ENCODE measurements around the gene SLC39A8.

Gene SLC39A8

DNA sequence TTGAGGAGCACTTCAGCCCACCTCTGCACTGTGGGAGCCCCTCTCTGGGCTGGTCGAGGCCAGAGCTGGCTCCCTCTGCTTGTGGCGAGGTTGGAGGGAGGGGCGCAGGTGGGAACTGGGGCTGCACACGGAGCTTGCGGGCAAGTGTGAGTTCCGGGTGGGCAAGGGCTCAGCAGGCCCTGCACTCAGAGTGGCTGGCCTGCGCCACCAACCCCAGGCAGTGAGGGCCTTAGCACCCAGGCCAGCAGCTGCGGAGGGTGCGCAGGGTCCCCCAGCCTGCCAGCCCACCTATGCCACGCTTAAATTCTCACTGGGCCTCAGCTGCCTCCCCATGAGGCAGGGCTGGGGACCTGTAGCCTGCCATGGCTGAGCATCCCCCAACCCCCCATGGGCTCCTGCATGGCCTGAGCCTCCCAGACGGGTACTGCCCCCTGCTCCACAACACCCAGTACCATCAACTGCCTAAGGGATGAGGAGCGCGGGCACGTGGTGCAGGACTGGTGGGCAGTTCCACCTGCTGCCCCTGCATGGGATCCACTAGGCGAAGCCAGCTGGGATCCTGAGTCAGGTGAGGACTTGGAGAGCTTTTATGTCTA is 110.9 kb downstream of the SLC39A8 start:
- H3K23ac ChIP-seq (ENCODE audit: low read length) = no peak overlapping the region
- no peaks in the 10 kb centered on the region for H3K36me3 ChIP-seq (ENCODE audit: control insufficient read depth, insufficient read depth, low read length)
- H3K79me1 ChIP-seq (ENCODE audit: low read length) = no peaks in the 10 kb centered on the region
- no peak overlapping the region for H2BK120ac ChIP-seq (ENCODE audit: low read depth, low read length)
- no peaks in the 10 kb centered on the region for H3K27me3 ChIP-seq (ENCODE audit: insufficient read depth, low read length, poor library complexity)
- no CpG with 5 or more reads among the region's 15 CpGs for WGBS (ENCODE audit: extremely low coverage, insufficient coverage, low lambda C conversion rate)
- H2BK5ac ChIP-seq (ENCODE audit: low read length) = no peak overlapping the region
- H3K79me2 ChIP-seq (ENCODE audit: control insufficient read depth, insufficient read depth, low read length) = no peaks in the 10 kb centered on the region
- no peak overlapping the region for H4K8ac ChIP-seq (ENCODE audit: low read depth, low read length)
- H3K27ac ChIP-seq (ENCODE audit: low read depth, low read length) = no peak overlapping the region
- H3K56ac ChIP-seq (ENCODE audit: low read length) = no peak overlapping the region
- no peak for DNase-seq
- H3K4me2 ChIP-seq (ENCODE audit: low read length) = no peak overlapping the region
- H4K5ac ChIP-seq (ENCODE audit: low read length) = no peak overlapping the region
- no peak overlapping the region for H3K18ac ChIP-seq (ENCODE audit: low read length)
- H2BK15ac ChIP-seq (replicated peaks; ENCODE audit: low read depth) = no peak overlapping the region
- no peaks in the 10 kb centered on the region for H3K4me1 ChIP-seq (ENCODE audit: control insufficient read depth, low read depth, low read length)
- H2AK5ac ChIP-seq (ENCODE audit: low read length) = no peak overlapping the region
- H3K4me3 ChIP-seq (ENCODE audit: low read length) = no peak overlapping the region
- no peak overlapping the region for H3K4ac ChIP-seq (ENCODE audit: low read depth, low read length)
- H3K9ac ChIP-seq (ENCODE audit: low read length) = no peak overlapping the region

DNA sequence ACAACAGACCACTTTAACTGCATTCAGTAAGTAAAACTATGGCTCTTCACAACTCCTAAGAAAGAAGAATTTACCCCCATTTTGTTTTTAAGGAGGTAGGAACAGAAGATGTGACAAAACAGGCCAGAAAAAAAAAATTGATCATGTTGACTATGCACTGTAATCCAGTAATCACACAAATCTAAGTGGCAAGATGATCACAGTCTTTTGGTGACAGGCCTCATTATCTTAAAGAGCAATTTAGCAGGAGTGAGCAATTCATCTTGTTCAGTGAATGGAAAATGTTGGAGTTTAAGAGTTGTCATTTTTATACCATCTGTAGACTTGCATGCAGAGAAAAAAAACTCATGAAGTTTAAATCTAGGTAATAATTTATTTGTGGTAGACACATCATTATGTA is 115.1 kb downstream of the SLC39A8 start:
- Histone ChIP-seq H3K79me2 (ENCODE audit: control insufficient read depth, insufficient read depth, low read length) (no peaks in the 10 kb centered on the region), H3K79me1 (ENCODE audit: low read length) (no peaks in the 10 kb centered on the region), H3K56ac (ENCODE audit: low read length) (no peak overlapping the region), H3K27ac (ENCODE audit: low read depth, low read length) (no peak overlapping the region), H3K27me3 (ENCODE audit: insufficient read depth, low read length, poor library complexity) (no peaks in the 10 kb centered on the region), H2BK120ac (ENCODE audit: low read depth, low read length) (no peak overlapping the region), H4K8ac (ENCODE audit: low read depth, low read length) (no peak overlapping the region), H2AK5ac (ENCODE audit: low read length) (no peak overlapping the region), H3K36me3 (ENCODE audit: control insufficient read depth, insufficient read depth, low read length) (no peaks in the 10 kb centered on the region), H4K5ac (ENCODE audit: low read length) (no peak overlapping the region), H2BK15ac (replicated peaks; ENCODE audit: low read depth) (no peak overlapping the region), H3K23ac (ENCODE audit: low read length) (no peak overlapping the region), H3K4me1 (ENCODE audit: control insufficient read depth, low read depth, low read length) (no peaks in the 10 kb centered on the region), H3K4me2 (ENCODE audit: low read length) (no peak overlapping the region), H3K4ac (ENCODE audit: low read depth, low read length) (no peak overlapping the region), H3K18ac (ENCODE audit: low read length) (no peak overlapping the region), H3K9ac (ENCODE audit: low read length) (no peak overlapping the region), H3K4me3 (ENCODE audit: low read length) (no peak overlapping the region), H2BK5ac (ENCODE audit: low read length) (no peak overlapping the region)
- DNase-seq = no peak

DNA sequence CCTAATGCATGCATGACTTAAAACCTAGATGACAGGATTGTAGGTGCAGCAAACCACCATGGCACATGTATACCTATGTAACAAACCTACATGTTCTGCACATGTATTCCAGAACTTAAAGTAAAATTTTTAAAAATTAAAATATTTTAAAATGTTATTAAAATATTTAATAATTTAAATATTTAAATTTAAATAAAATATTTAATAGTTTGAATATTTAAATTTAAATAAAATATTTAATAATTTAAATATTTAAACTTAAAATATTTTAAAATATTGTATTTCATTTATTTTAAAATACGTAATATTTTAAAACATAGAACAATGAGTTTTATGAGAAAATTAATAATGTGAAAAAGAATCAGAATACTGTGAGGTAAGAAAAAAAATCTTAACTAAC is 117.9 kb downstream of the SLC39A8 start:
- H3K4me3 ChIP-seq (ENCODE audit: low read length) = no peak overlapping the region
- H3K18ac ChIP-seq (ENCODE audit: low read length) = no peak overlapping the region
- no peak overlapping the region for H3K27ac ChIP-seq (ENCODE audit: low read depth, low read length)
- H2BK5ac ChIP-seq (ENCODE audit: low read length) = no peak overlapping the region
- WGBS (ENCODE audit: extremely low coverage, insufficient coverage, low lambda C conversion rate) = 100% methylated on average over 1 of the region's 1 CpG
- no peaks in the 10 kb centered on the region for H3K4me1 ChIP-seq (ENCODE audit: control insufficient read depth, low read depth, low read length)
- H3K23ac ChIP-seq (ENCODE audit: low read length) = no peak overlapping the region
- no peak overlapping the region for H4K8ac ChIP-seq (ENCODE audit: low read depth, low read length)
- H3K9ac ChIP-seq (ENCODE audit: low read length) = no peak overlapping the region
- no peak overlapping the region for H3K56ac ChIP-seq (ENCODE audit: low read length)
- no peak overlapping the region for H2BK15ac ChIP-seq (replicated peaks; ENCODE audit: low read depth)
- H3K79me2 ChIP-seq (ENCODE audit: control insufficient read depth, insufficient read depth, low read length) = no peaks in the 10 kb centered on the region
- DNase-seq = no peak
- no peak overlapping the region for H2AK5ac ChIP-seq (ENCODE audit: low read length)
- no peaks in the 10 kb centered on the region for H3K36me3 ChIP-seq (ENCODE audit: control insufficient read depth, insufficient read depth, low read length)
- H3K27me3 ChIP-seq (ENCODE audit: insufficient read depth, low read length, poor library complexity) = no peaks in the 10 kb centered on the region
- H2BK120ac ChIP-seq (ENCODE audit: low read depth, low read length) = no peak overlapping the region
- H3K4me2 ChIP-seq (ENCODE audit: low read length) = no peak overlapping the region
- H3K4ac ChIP-seq (ENCODE audit: low read depth, low read length) = no peak overlapping the region
- no peaks in the 10 kb centered on the region for H3K79me1 ChIP-seq (ENCODE audit: low read length)
- no peak overlapping the region for H4K5ac ChIP-seq (ENCODE audit: low read length)

DNA sequence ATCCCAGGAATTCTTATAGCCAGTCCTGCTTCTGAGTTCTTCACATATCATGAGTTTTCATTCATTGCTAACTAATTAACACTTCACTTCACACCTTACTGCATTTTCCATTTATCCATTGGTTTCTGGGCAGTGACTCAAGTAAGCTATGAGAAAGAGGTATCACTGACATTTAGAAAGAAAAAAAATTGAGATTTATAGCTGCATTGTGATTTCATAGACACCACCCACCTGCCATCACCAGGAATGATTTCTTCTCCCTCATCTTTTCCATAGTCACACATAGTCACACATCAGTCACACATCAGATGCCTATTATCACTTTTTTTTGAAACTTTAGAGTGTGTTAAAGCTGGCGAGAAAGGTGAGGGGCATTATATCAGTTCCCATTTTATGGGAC is 121.8 kb downstream of the SLC39A8 start:
- Histone ChIP-seq H2BK120ac (ENCODE audit: low read depth, low read length) (no peak overlapping the region), H3K79me1 (ENCODE audit: low read length) (no peaks in the 10 kb centered on the region), H4K5ac (ENCODE audit: low read length) (no peak overlapping the region), H2BK15ac (replicated peaks; ENCODE audit: low read depth) (no peak overlapping the region), H3K56ac (ENCODE audit: low read length) (no peak overlapping the region), H3K4ac (ENCODE audit: low read depth, low read length) (no peak overlapping the region), H3K18ac (ENCODE audit: low read length) (no peak overlapping the region), H3K4me2 (ENCODE audit: low read length) (no peak overlapping the region), H4K8ac (ENCODE audit: low read depth, low read length) (no peak overlapping the region), H3K27ac (ENCODE audit: low read depth, low read length) (no peak overlapping the region), H3K27me3 (ENCODE audit: insufficient read depth, low read length, poor library complexity) (no peaks in the 10 kb centered on the region), H3K9ac (ENCODE audit: low read length) (no peak overlapping the region), H3K36me3 (ENCODE audit: control insufficient read depth, insufficient read depth, low read length) (no peaks in the 10 kb centered on the region), H3K4me3 (ENCODE audit: low read length) (no peak overlapping the region), H3K4me1 (ENCODE audit: control insufficient read depth, low read depth, low read length) (peaks cover 3% of the 10 kb centered on the region), H3K23ac (ENCODE audit: low read length) (no peak overlapping the region), H3K79me2 (ENCODE audit: control insufficient read depth, insufficient read depth, low read length) (no peaks in the 10 kb centered on the region), H2BK5ac (ENCODE audit: low read length) (no peak overlapping the region), H2AK5ac (ENCODE audit: low read length) (no peak overlapping the region)
- no peak for DNase-seq
- WGBS (ENCODE audit: extremely low coverage, insufficient coverage, low lambda C conversion rate) = no CpG with 5 or more reads among the region's 1 CpG

DNA sequence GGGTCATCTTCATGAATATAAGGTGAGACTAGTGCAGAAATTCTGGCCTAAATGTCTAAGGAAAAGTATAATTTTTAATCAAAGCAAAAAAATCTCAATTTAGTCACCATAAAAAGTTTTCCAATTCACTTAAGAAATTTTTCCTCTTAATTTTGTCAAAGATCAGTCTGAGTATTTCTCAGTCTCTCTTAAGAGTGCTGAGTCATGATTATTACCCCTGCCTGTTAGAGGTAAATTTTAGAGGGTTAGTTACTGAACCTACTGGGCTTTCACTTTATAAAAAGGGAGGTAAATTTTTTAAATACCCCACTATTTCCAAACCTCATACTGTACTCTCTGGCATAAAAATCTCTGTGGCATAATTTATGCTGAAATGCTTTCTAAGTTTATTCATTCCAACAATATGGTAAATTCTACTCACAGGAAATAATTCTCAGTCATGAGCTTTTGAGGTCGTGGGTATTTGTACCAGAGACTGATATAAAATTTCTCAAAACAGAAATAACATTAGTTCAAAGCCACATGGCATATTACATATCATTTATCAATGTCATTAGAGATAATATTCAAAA is 122.4 kb downstream of the SLC39A8 start:
- Histone ChIP-seq H3K4me2 (ENCODE audit: low read length) (no peak overlapping the region), H3K9ac (ENCODE audit: low read length) (no peak overlapping the region), H2AK5ac (ENCODE audit: low read length) (no peak overlapping the region), H3K79me2 (ENCODE audit: control insufficient read depth, insufficient read depth, low read length) (no peaks in the 10 kb centered on the region), H3K36me3 (ENCODE audit: control insufficient read depth, insufficient read depth, low read length) (no peaks in the 10 kb centered on the region), H3K56ac (ENCODE audit: low read length) (no peak overlapping the region), H3K79me1 (ENCODE audit: low read length) (no peaks in the 10 kb centered on the region), H4K8ac (ENCODE audit: low read depth, low read length) (no peak overlapping the region), H3K18ac (ENCODE audit: low read length) (no peak overlapping the region), H3K4me3 (ENCODE audit: low read length) (no peak overlapping the region), H3K27ac (ENCODE audit: low read depth, low read length) (no peak overlapping the region), H2BK15ac (replicated peaks; ENCODE audit: low read depth) (no peak overlapping the region), H3K4ac (ENCODE audit: low read depth, low read length) (no peak overlapping the region), H3K4me1 (ENCODE audit: control insufficient read depth, low read depth, low read length) (peaks cover 3% of the 10 kb centered on the region), H2BK120ac (ENCODE audit: low read depth, low read length) (no peak overlapping the region), H2BK5ac (ENCODE audit: low read length) (no peak overlapping the region), H4K5ac (ENCODE audit: low read length) (no peak overlapping the region), H3K27me3 (ENCODE audit: insufficient read depth, low read length, poor library complexity) (no peaks in the 10 kb centered on the region), H3K23ac (ENCODE audit: low read length) (no peak overlapping the region)
- no CpG with 5 or more reads among the region's 1 CpG for WGBS (ENCODE audit: extremely low coverage, insufficient coverage, low lambda C conversion rate)
- no peak for DNase-seq

DNA sequence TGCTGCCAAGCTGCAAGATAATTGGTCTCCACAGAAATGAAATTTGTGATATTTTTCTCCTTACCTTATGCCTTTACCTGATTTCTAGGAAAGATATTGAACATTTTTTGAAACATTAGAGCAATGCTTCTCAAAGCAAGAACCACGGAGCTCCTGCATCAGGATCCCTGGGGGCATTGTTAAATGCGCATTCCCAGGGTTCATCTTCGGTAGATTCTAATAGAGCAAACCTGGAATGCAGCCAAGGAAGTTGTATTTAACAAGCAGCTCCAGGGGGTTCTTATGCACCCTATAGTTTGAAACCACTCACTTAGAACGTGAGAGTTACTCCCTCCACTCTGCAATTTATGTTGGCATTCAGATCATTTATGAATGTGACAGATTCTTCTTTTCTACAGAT is 126.2 kb downstream of the SLC39A8 start:
- H2BK120ac ChIP-seq (ENCODE audit: low read depth, low read length) = no peak overlapping the region
- WGBS (ENCODE audit: extremely low coverage, insufficient coverage, low lambda C conversion rate) = no CpG with 5 or more reads among the region's 4 CpGs

More for the DNA sequence above, 126.2 kb downstream of the SLC39A8 start:
- Histone ChIP-seq H2AK5ac (ENCODE audit: low read length) (no peak overlapping the region), H3K4me2 (ENCODE audit: low read length) (no peak overlapping the region), H3K79me1 (ENCODE audit: low read length) (no peaks in the 10 kb centered on the region), H4K5ac (ENCODE audit: low read length) (no peak overlapping the region), H4K8ac (ENCODE audit: low read depth, low read length) (no peak overlapping the region), H3K27me3 (ENCODE audit: insufficient read depth, low read length, poor library complexity) (no peaks in the 10 kb centered on the region), H3K4me3 (ENCODE audit: low read length) (no peak overlapping the region), H3K9ac (ENCODE audit: low read length) (no peak overlapping the region), H3K56ac (ENCODE audit: low read length) (no peak overlapping the region), H2BK15ac (replicated peaks; ENCODE audit: low read depth) (no peak overlapping the region), H3K4ac (ENCODE audit: low read depth, low read length) (no peak overlapping the region), H3K27ac (ENCODE audit: low read depth, low read length) (no peak overlapping the region), H3K79me2 (ENCODE audit: control insufficient read depth, insufficient read depth, low read length) (no peaks in the 10 kb centered on the region), H2BK5ac (ENCODE audit: low read length) (no peak overlapping the region), H3K18ac (ENCODE audit: low read length) (no peak overlapping the region), H3K36me3 (ENCODE audit: control insufficient read depth, insufficient read depth, low read length) (no peaks in the 10 kb centered on the region), H3K4me1 (ENCODE audit: control insufficient read depth, low read depth, low read length) (peaks cover 3% of the 10 kb centered on the region), H3K23ac (ENCODE audit: low read length) (no peak overlapping the region)
- DNase-seq = peak; percentile 58

Data from mesendoderm (in vitro differentiated cells).